ENCODE measurements around the gene CDCA5.

DNA sequence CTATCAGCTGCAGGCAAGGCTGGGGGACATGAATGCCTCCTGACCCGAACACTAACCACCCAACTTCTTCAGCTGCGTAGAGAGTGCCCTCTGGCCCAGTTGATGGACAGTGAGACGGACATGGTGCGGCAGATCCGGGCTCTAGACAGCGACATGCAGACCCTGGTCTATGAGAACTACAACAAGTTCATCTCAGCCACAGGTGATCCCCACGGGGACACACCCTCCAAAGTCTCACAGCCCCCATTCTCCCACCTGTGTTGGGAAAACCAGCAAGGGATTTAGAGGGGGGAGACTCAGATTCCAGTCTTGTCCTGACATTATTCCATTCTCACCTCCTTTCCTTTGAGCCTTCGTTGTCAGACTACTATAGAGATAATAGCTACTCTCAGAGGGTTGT lies 13.1 kb upstream of the CDCA5 start:
- TF ChIP-seq CTCF (IDR thresholded peaks at IDR 0.05 in 4 of 5, conservative IDR thresholded peaks at IDR 0.05 in 1 of 5) (no peak), POLR2A (IDR thresholded peaks at IDR 0.05) (no peak)

All from gastrocnemius medialis (tissue), 4 donors.